IMR-90 (cell line): ENCODE results near the gene PIP4K2A. TPM values are rescaled to one million over a fixed set of nuclear protein-coding genes. Genes with fewer than 3 reads are reported as not detected.

Experiments used
- ATAC-seq: fragments of 200-7000 bp; cut with Tn5 transposase; 2 replicates; pipeline ENCODE4 v1.9.1; 2020; ENCODE audit warnings: low read depth, mild to moderate bottlenecking, moderate library complexity
- BruUV-seq: library from RNA; stranded (reverse); fragments of 400-500 nt; replicated peaks from 2 replicates; lab custom pipeline; 2021; lab: Mats Ljungman, UMichigan
- CTCF ChIA-PET: fragments of 300-600 bp; formaldehyde crosslinking; extraction: SDS; loops from one replicate; lab custom pipeline; 2021; ENCODE audit warnings: antibody characterized with exemption; lab: Yijun Ruan, JAX
- POLR2A ChIA-PET: fragments of 300-600 bp; sonication (Branson Sonifier 250); formaldehyde crosslinking; loops from one replicate; lab custom pipeline; 2022; ENCODE audit warnings: antibody characterized with exemption; ENCODE audit not compliant: unreplicated experiment; lab: Charles Lee
- DNase-seq: peaks from one replicate; pipeline ENCODE4 v3.0.0; 2013
- H2AFZ ChIP-seq: replicated peaks from 2 replicates; pipeline ENCODE3; 2013; ENCODE audit warnings: low read length, mild to moderate bottlenecking; ENCODE audit not compliant: poor library complexity
- H2AK5ac ChIP-seq: 2 replicates; pipeline ENCODE4 v1.6.1; 2013; ENCODE audit warnings: low read depth, low read length, inconsistent platforms
- H2AK9ac ChIP-seq: replicated peaks from 2 replicates; pipeline ENCODE3; 2013; ENCODE audit warnings: mild to moderate bottlenecking, low read depth, low read length, moderate library complexity; ENCODE audit not compliant: poor library complexity
- H2BK120ac ChIP-seq: 2 replicates; pipeline ENCODE4 v1.6.1; 2013; ENCODE audit warnings: low read depth, low read length, inconsistent platforms
- H2BK15ac ChIP-seq: 3 replicates; pipeline ENCODE4 v1.6.1; 2013; ENCODE audit warnings: low read depth, low read length, inconsistent platforms
- H2BK20ac ChIP-seq: 2 replicates; pipeline ENCODE4 v1.6.1; 2013; ENCODE audit warnings: low read depth, mild to moderate bottlenecking, inconsistent platforms, low read length, moderate library complexity
- H2BK5ac ChIP-seq: 2 replicates; pipeline ENCODE4 v1.6.1; 2013; ENCODE audit warnings: mild to moderate bottlenecking, low read depth, low read length, inconsistent platforms; ENCODE audit not compliant: poor library complexity, severe bottlenecking
- H3K14ac ChIP-seq: replicated peaks from 2 replicates; pipeline ENCODE4 v1.6.1; 2013; ENCODE audit warnings: low read depth, low read length, inconsistent platforms
- H3K18ac ChIP-seq: 2 replicates; pipeline ENCODE4 v1.6.1; 2013; ENCODE audit warnings: low read depth, low read length, control low read depth
- H3K23ac ChIP-seq: 2 replicates; pipeline ENCODE4 v1.6.1; 2013; ENCODE audit warnings: low read depth, low read length, inconsistent platforms
- H3K27ac ChIP-seq: 2 replicates; pipeline ENCODE4 v1.5.1; 2013; ENCODE audit warnings: mild to moderate bottlenecking, control low read depth, low read length; ENCODE audit not compliant: insufficient read depth
- H3K27me3 ChIP-seq: 2 replicates; pipeline ENCODE4 v1.6.1; 2013; ENCODE audit warnings: low read length; ENCODE audit not compliant: control insufficient read depth, insufficient read depth
- H3K36me3 ChIP-seq: 2 replicates; pipeline ENCODE4 v1.6.1; 2013; ENCODE audit warnings: low read length, mixed read lengths; ENCODE audit not compliant: control insufficient read depth, insufficient read depth
- H3K4ac ChIP-seq: 2 replicates; pipeline ENCODE4 v1.6.1; 2013; ENCODE audit warnings: low read depth, low read length, inconsistent platforms
- H3K4me1 ChIP-seq: 2 replicates; pipeline ENCODE4 v1.6.1; 2013; ENCODE audit warnings: low read length, mixed read lengths; ENCODE audit not compliant: control insufficient read depth, insufficient read depth
- H3K4me2 ChIP-seq: 2 replicates; pipeline ENCODE4 v1.6.1; 2013; ENCODE audit warnings: low read depth, mild to moderate bottlenecking, control low read depth, low read length, moderate library complexity
- H3K4me3 ChIP-seq: 2 replicates; pipeline ENCODE4 v1.5.1; 2013; ENCODE audit warnings: low read depth, mild to moderate bottlenecking, control low read depth, low read length, moderate library complexity; ENCODE audit not compliant: insufficient read depth
- H3K56ac ChIP-seq: 2 replicates; pipeline ENCODE4 v1.6.1; 2013; ENCODE audit warnings: low read length, inconsistent platforms; ENCODE audit not compliant: insufficient read depth; ENCODE audit errors: extremely low read depth
- H3K79me1 ChIP-seq, 2 experiments: 2 replicates each; pipeline ENCODE4 v1.6.1; 2013; ENCODE audit warnings: low read length in 2 of 2, inconsistent platforms in 1 of 2, low read depth in 1 of 2
- H3K9ac ChIP-seq: 2 replicates; pipeline ENCODE4 v1.6.1; 2013; ENCODE audit warnings: low read depth, low read length, control low read depth
- H3K9me1 ChIP-seq: 2 replicates; pipeline ENCODE4 v1.6.1; 2013; ENCODE audit warnings: low read length, inconsistent platforms; ENCODE audit not compliant: insufficient read depth
- H3K9me3 ChIP-seq: 2 replicates; pipeline ENCODE4 v1.6.1; 2013; ENCODE audit warnings: low read length; ENCODE audit not compliant: control insufficient read depth, insufficient read depth
- H4K20me1 ChIP-seq: 2 replicates; pipeline ENCODE4 v1.6.1; 2013; ENCODE audit warnings: low read length, inconsistent platforms; ENCODE audit not compliant: insufficient read depth
- H4K5ac ChIP-seq: 2 replicates; pipeline ENCODE4 v1.6.1; 2013; ENCODE audit warnings: mild to moderate bottlenecking, low read depth, low read length, control low read depth
- H4K8ac ChIP-seq, 2 experiments: 2 replicates each; pipeline ENCODE4 v1.6.1; 2013; ENCODE audit warnings: low read depth in 2 of 2, low read length in 2 of 2, control low read depth in 1 of 2, inconsistent platforms in 1 of 2
- H4K91ac ChIP-seq: 2 replicates; pipeline ENCODE4 v1.6.1; 2013; ENCODE audit warnings: low read depth, low read length, inconsistent platforms; ENCODE audit not compliant: insufficient read depth
- CEBPB ChIP-seq: IDR thresholded peaks from 2 replicates; pipeline ENCODE4 v1.6.1; 2012; ENCODE audit warnings: low read depth, low read length, improper control_type of control experiment
- CHD1 ChIP-seq: IDR thresholded peaks from 2 replicates; pipeline ENCODE4 v1.6.1; 2012; ENCODE audit warnings: low read depth, low read length, improper control_type of control experiment
- FOS ChIP-seq: fragments of 150-350 bp; IDR thresholded peaks from 2 replicates; pipeline ENCODE4 v1.6.1; 2016; ENCODE audit warnings: low read depth, low read length
- RAD21 ChIP-seq: IDR thresholded peaks from 2 replicates; pipeline ENCODE4 v1.6.1; 2012; ENCODE audit warnings: low read length, improper control_type of control experiment
- RCOR1 ChIP-seq: IDR thresholded peaks from 2 replicates; pipeline ENCODE4 v1.6.1; 2012; ENCODE audit warnings: mild to moderate bottlenecking, low read length, improper control_type of control experiment; ENCODE audit not compliant: insufficient replicate concordance
- SMC3 ChIP-seq: fragments of 150-350 bp; IDR thresholded peaks from 2 replicates; pipeline ENCODE4 v1.6.1; 2016; ENCODE audit warnings: low read depth, mild to moderate bottlenecking, antibody characterized with exemption, low read length, moderate library complexity
- WGBS, 2 experiments: methylation state at CpG; one replicate each; pipeline versions ENCODE4 v1.1.5 to v1.1.7; 2013; ENCODE audit warnings: missing lambda C conversion rate in 2 of 2; ENCODE audit not compliant: insufficient read length in 1 of 2; ENCODE audit errors: extremely low coverage in 2 of 2; 5-methylcytosine and 5-hydroxymethylcytosine counted together
- dilution Hi-C: fragments of 300-500 bp; cut with HindIII; formaldehyde crosslinking; loops from one replicate; pipeline ENCODE4 v1.14.3; 2018; ENCODE audit warnings: low sequenced_read_pairs; ENCODE audit not compliant: unreplicated experiment
- in situ Hi-C: fragments of 300-500 bp; cut with MboI; formaldehyde crosslinking; loops from 3 replicates; pipeline ENCODE4 v1.14.3; 2019; ENCODE audit warnings: low sequenced_read_pairs, inconsistent platforms, mixed read lengths
- intact Hi-C: fragments of 100-400 bp; cut with micrococcal nuclease; formaldehyde crosslinking; loops from 2 replicates; pipeline ENCODE4 v1.10.0; 2022
- polyA plus RNA-seq, 3 experiments: library from polyadenylated mRNA; depleted of rRNA; stranded (reverse); fragments of >200 nt; gene quantifications; 2 replicates each; pipeline ENCODE4 v1.2.3, GENCODE V29; 2012; ENCODE audit warnings: low replicate concordance in 1 of 3
- total RNA-seq: library from RNA; depleted of rRNA; stranded (reverse); fragments of >200 nt; gene quantifications from 2 replicates; pipeline ENCODE4 v1.2.3, GENCODE V29; 2012
- TF ChIP-seq, protein P1 (sequence below): conservative IDR thresholded peaks from 2 replicates; pipeline ENCODE4 v1.5.1; 2012; ENCODE audit warnings: mild to moderate bottlenecking, low read depth, low read length, improper control_type of control experiment
- TF ChIP-seq, protein P2 (sequence below): fragments of 150-350 bp; IDR thresholded peaks from 2 replicates; pipeline ENCODE4 v1.6.1; 2017; ENCODE audit warnings: mild to moderate bottlenecking, antibody characterized with exemption, low read length, low read depth

The PIP4K2A gene
- total and polyA plus RNA-seq, 2 of the 4 experiments (the other 2 are of a cell fraction) = 9.8 to 18.1 TPM

DNA sequence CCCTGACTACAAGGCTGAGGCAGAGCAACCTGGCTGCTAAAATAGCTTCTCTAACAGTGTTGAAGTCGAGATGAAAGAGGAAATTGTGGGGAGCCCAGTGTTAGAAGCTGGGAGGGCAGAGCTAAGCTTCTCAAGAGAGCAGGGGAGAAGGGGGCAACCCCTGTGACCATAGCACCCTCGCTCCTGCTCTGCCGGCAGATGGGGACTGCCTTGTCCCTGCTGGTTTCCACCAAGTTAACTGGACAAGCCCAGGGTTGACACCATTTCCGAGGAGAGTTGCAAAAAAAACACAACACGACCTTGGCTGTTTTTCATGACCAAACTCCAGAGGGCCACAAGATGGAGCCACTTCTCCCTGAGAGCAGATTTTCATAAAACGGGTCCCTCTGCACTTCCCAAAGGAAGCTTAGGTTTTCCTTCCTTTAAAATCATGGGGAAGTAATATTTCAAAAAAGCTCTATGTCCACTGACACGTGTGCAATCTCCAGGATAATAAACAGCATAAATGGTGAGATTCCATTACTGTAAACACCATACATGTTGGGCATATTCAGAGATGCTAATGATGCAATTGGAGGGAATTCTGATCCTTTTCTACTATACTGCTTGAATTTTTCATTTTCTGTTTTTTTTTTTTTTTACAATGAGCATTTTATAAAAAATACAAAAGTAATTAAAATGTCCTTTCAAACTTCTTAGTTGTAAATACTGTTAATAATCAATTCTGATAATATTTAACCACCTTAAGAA, 140.4 kb downstream of the PIP4K2A start:
- Histone ChIP-seq H4K5ac (no peak overlapping the region), H3K27ac (no peak overlapping the region), H4K91ac (no peak overlapping the region), H3K4me1 (no peaks in the 10 kb centered on the region), H3K56ac (no peak overlapping the region), H4K8ac (no peak overlapping the region), H3K9me3 (no peaks in the 10 kb centered on the region), H3K27me3 (no peaks in the 10 kb centered on the region), H2AK9ac (no peak overlapping the region), H3K14ac (no peak overlapping the region), H3K36me3 (peaks cover 11% of the 10 kb centered on the region), H3K9me1 (no peaks in the 10 kb centered on the region), H3K18ac (no peak overlapping the region), H2BK120ac (no peak overlapping the region), H4K20me1 (peaks cover 4% of the 10 kb centered on the region), H2AK5ac (no peak overlapping the region), H3K9ac (no peak overlapping the region), H3K4me3 (no peak overlapping the region), H3K79me1 (peaks cover 0 to 15% of the 10 kb centered on the region in 2 experiments; a peak in 2 of 4 replicates), H3K4me2 (no peak overlapping the region), H3K4ac (no peak overlapping the region), H2BK5ac (no peak overlapping the region), H2BK20ac (no peak overlapping the region), H2BK15ac (no peak overlapping the region), H3K23ac (no peak overlapping the region), H2AFZ (no peak overlapping the region)
- ChIA-PET CTCF (interaction anchor here (0.5 to 1.3 kb wide), 10 partner anchors 12 to 415 kb away, joined by 3 to 5 read pairs (median 4); partner anchors contain the start of gene PIP4K2A), POLR2A (no interaction called here)
- ATAC-seq (peak; percentile 42; the same call in 1 of the 2 replicates), DNase-seq (peak; percentile 41)
- no TSS peak for BruUV-seq
- peak; percentile 60 for TF ChIP-seq SMC3
- TF ChIP-seq, protein P1, sequence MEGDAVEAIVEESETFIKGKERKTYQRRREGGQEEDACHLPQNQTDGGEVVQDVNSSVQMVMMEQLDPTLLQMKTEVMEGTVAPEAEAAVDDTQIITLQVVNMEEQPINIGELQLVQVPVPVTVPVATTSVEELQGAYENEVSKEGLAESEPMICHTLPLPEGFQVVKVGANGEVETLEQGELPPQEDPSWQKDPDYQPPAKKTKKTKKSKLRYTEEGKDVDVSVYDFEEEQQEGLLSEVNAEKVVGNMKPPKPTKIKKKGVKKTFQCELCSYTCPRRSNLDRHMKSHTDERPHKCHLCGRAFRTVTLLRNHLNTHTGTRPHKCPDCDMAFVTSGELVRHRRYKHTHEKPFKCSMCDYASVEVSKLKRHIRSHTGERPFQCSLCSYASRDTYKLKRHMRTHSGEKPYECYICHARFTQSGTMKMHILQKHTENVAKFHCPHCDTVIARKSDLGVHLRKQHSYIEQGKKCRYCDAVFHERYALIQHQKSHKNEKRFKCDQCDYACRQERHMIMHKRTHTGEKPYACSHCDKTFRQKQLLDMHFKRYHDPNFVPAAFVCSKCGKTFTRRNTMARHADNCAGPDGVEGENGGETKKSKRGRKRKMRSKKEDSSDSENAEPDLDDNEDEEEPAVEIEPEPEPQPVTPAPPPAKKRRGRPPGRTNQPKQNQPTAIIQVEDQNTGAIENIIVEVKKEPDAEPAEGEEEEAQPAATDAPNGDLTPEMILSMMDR = peak; percentile 53
- TF ChIP-seq CEBPB = no peak
- TF ChIP-seq RCOR1 = no peak
- TF ChIP-seq, protein P2, sequence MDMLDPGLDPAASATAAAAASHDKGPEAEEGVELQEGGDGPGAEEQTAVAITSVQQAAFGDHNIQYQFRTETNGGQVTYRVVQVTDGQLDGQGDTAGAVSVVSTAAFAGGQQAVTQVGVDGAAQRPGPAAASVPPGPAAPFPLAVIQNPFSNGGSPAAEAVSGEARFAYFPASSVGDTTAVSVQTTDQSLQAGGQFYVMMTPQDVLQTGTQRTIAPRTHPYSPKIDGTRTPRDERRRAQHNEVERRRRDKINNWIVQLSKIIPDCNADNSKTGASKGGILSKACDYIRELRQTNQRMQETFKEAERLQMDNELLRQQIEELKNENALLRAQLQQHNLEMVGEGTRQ = no peak
- TF ChIP-seq FOS = no peak
- TF ChIP-seq RAD21 = peak; percentile 65
- TF ChIP-seq CHD1 = no peak
- intact Hi-C loops = loop anchor here (1.0 to 10.0 kb wide), 4 partner anchors 138 to 415 kb away; partner anchors contain the start of gene PIP4K2A
- dilution Hi-C loops = no loop called here
- in situ Hi-C loops = loop anchor here (10.0 to 25.0 kb wide), 2 partner anchors 411 to 562 kb away; partner anchors contain the start of gene DNAJC1
- WGBS, 2 experiments = 100% methylated on average over 1 of the region's 7 CpGs; no CpG with 5 or more reads in 1 of the 2 experiments
